HG02973 (cell line): Measurements from ENCODE around the gene ATP13A3.
"Not testable (repeated sequence)": the region's sequence is repeated elsewhere in the genome, so short reads cannot be mapped to it uniquely, and the experiment has no call there.

ENCODE experiments used
- ATAC-seq: cut with Tn5 transposase; IDR thresholded peaks from one replicate; pipeline ENCODE4 v1.9.1; 2021; ENCODE audit warnings: moderate library complexity; ENCODE audit not compliant: unreplicated experiment

The ATP13A3 gene

DNA sequence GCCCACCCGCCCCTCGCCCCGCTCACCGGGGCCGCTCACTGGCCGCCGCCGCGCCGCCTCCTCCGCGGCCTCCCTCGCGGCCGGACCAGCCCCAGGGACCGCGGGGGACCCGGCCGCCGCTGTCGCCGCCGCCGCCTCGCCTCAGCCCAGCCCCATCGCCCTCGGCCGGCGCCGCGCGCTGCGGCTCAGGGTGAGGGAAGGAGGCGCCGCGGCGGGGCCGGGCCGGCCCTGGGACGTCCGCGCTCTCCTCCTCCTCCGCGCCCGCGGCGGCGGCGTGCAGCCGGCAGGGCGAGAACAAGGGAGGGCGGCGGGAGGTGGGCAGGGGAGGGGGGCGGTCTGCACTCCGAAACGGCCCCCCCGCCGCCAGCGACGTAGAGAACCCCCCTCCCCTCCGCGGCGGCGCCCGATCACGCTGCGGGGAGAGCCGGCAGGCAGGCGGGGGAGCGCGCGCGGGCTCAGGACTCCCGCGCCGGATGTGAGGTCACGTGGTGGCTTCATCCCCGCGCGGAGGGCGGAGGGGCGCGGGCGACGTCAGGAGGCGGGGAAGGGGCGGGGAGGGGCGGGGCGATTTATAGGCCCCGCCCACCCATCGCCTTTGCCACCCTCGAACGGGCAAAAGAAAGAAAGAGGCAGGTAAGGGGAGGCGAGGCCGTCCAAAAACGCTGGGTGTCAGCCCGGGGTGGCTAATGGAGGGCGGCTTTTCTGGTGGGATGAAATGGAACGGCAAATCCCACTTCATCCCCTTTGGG is at the start of gene ATP13A3:
Gene ATP13A3, minus strand, starts transcription at position 463 of the 749 bp plus-strand sequence. CDS start 24,812 bp downstream, outside the sequence.
- peak; percentile 54 for ATAC-seq

GRCh38 chr3:194535199-194535598 is 48.4 kb upstream of the ATP13A3 start:
- not testable (repeated sequence) for ATAC-seq

- no peak for ATAC-seq
These were observed 47.4 kb upstream of the ATP13A3 start for GRCh38 chr3:194534243-194534642.

- no peak for ATAC-seq
These were observed 45.8 kb upstream of the ATP13A3 start for GRCh38 chr3:194532591-194532990.

GRCh38 chr3:194527726-194528125 is 40.9 kb upstream of the ATP13A3 start:
- no peak for ATAC-seq

- no peak for ATAC-seq
These were observed 39.4 kb upstream of the ATP13A3 start for GRCh38 chr3:194526164-194526563.

- ATAC-seq: no peak
These were observed 35.8 kb upstream of the ATP13A3 start for GRCh38 chr3:194522579-194523046.

- no peak for ATAC-seq
These were observed 34.9 kb upstream of the ATP13A3 start for GRCh38 chr3:194521510-194522260.

DNA sequence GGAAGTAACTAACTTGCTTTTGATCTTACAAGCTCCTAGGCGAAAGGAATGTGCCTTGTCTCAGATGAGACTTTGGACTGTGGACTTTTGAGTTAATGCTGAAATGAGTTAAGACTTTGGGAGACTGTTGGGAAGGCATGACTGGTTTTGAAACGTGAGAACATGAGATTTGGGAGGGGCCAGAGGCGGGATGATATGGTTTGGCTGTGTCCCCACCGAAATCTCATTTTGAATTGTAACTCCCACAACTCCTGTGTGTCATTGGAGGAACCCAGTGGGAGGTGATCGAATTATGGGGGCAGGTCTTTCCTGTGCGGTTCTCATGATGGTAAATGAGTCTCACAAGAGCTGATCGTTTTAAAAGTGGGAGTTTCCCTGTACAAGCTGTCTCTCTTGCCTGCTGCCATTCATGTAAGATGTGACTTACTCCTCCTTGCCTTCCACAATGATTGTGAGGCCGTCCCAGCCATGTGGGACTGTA is 33.9 kb upstream of the ATP13A3 start:
- ATAC-seq: not testable (repeated sequence)

DNA sequence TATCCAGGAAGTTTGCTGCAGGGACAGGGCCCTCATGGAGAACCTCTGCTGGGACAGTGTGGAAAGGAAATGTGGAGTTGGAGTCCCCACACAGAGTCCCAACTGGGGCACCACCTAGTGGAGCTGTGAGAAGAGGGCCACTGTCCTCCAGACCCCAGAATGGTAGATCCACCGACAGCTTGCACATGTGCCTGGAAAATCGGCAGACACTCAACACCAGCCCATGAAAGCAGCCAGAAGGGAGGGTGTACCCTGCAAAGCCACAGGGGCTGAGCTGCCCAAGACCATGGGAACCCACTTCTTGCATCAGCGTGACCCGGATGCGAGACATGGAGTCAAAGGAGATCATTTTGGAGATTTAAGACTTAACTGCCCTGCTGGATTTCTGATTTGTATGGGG is 33.4 kb upstream of the ATP13A3 start:
- ATAC-seq: not testable (repeated sequence)

DNA sequence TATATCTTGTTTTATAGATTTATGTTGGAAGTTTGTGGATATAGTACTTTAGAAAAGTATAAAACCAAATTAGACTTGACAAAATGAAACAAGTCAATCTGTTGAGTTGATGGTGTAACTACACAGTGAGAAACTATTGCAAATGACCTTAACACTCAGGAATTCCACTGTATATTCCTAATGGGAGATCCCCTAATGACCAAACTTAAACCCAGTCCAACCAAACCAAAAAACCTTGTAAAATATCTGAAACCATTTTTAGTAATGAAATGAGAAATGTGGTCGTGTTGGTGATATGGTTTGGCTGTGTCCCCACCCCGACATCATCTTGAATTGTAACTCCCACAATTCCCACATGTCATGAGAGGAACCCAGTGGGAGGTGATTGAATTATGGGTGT is 31.9 kb upstream of the ATP13A3 start:
- ATAC-seq: no peak

DNA sequence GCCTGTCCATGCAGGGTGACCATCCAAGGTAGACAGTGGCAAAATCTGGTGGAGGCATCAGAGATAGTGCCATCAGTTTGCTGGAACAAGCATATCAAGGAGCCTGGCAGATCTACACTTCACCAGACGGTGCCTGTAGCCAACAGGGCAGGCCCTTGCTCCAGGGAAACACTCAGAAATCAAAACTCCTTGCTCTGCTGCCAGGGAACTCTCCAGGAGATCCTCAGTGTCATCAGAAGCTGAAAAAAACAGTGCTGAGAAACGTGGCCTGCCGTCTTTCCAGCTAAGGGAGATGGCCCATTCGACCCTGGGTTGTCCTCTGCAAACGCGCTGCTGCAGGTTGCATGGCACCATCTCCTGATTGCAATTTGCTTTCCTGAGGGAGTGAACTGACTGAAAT is 30.5 kb upstream of the ATP13A3 start:
- no peak for ATAC-seq

GRCh38 chr3:194514626-194515025 is 27.8 kb upstream of the ATP13A3 start:
- no peak for ATAC-seq

DNA sequence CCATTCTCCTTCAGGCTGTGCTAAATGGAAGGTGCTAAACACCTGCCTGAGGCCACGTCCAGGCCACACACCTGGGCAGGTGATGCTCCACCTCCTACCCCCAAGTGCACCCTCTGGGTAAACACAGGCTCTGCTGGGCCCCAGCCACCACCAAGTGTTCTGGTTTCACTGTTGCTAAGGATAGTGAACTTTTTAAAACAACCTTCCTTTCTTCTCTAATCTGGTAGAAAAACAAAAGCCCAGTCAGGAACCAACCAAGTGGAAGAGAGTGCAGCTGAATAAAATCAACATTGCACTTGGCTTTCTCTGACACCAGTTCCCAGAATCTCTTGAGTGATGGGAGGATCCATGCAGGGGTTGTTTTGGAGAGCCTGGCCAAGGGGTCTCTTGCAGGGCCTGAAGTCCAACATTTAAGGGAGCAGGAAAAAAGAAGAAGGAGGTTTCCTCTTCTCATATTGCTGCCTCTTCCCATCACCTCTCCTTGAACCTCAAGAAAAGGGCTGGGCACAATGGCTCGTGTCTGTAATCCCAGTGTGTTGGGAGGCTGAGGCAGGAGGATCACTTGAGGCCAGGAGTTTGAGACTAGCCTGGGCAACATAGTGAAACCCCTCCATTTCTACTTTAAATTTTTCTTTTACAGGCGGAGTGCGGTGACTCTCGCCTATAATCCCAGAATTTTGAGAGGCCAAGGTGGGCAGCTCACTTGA is 26.2 kb upstream of the ATP13A3 start:
- ATAC-seq: no peak

DNA sequence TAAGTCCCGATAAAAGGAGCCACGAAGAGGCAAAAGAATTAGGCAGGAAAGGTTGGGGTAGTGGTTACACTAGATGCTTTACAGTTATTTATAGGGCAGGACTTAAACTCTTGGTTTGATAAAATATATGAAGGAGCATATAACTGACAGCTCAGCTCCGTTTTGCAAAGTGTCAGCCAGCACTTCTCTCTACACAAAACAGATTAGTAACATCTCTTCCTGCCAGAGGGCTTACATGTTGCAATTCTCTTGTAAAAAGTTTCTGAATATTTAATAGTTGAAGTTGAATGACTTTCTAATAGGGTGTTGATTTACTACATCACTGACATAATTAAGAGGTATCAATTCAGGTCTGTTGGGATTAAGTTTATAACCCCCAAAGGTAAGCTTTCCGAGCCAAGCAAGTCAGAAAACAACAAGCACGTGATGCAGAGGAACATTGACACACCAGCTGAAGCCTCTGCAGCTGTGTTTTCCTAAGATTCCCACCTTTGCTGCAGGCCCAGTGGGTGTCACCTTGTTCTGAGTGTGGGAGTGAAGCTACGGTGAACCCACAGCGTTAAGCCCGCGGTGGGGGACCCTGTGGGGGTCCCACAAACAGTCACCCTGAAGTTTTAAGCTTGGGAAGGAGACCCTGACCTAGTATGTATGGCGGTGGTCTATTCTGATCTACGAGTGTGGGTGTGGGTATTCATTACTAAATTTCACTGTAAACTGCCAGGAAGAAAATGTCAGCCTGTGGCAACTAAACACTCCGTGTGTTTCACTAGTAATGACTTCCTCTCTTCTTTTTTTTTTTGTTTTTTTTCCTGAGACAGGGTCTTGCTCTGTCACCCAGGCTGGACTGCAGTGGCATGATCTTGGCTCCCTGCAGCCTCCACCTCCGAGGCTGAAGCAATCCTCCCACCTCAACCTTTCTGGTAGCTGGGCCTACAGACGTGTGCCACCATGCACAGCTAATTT is 22.0 kb upstream of the ATP13A3 start:
- no peak for ATAC-seq

GRCh38 chr3:194507571-194507970 is 20.8 kb upstream of the ATP13A3 start:
- ATAC-seq: no peak

- no peak for ATAC-seq
These were observed 19.1 kb upstream of the ATP13A3 start for GRCh38 chr3:194505791-194506415.

DNA sequence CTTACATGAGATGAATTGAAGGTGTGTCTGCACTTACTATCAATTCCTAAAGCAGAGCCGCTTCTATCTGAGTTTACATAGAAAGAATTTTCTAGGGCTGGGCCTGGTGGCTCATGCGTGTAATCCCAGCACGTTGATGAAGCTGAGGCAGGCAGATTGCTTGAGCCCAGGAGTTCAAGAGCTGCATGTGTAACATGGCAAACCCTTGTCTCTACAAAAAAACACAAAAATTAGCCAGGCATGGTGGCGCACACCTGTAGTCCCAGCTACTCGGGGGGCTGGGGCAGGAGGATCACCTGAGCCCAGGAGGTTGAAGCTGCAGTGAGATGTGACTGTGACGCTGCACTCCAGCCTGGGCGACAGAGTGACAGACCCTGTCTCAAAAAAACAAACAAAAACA is 18.1 kb upstream of the ATP13A3 start:
- ATAC-seq: no peak

DNA sequence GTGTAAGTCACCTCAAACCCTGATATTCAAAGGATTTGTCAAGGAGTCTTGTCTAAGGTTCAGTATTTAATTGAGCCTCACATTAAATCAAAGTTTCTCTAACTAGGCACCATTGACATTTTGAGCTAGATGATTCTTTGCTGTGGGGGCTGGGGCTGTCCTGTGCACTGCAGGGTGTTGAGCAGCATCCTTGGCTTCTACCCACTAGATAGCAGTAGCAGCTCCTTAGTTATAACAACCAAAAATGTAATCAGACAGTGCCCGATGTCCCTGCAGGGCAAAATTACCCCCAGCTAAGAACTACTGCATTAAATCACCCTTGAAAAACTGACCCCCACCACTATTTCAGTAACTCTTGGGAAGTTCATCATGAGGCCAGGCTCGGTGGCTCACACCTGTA is 17.3 kb upstream of the ATP13A3 start:
- ATAC-seq: no peak

GRCh38 chr3:194503081-194503531 is 16.3 kb upstream of the ATP13A3 start:
- no peak for ATAC-seq
